HG03097 (cell line): ENCODE results near the gene RGS6.

Experiments
- ATAC-seq: cut with Tn5 transposase; IDR thresholded peaks from one replicate; pipeline ENCODE4 v1.9.1; 2021; ENCODE audit not compliant: unreplicated experiment, low FRiP score

The RGS6 gene

GRCh38 chr14:72063761-72064282 is 131.6 kb downstream of the RGS6 start:
- no peak for ATAC-seq

DNA sequence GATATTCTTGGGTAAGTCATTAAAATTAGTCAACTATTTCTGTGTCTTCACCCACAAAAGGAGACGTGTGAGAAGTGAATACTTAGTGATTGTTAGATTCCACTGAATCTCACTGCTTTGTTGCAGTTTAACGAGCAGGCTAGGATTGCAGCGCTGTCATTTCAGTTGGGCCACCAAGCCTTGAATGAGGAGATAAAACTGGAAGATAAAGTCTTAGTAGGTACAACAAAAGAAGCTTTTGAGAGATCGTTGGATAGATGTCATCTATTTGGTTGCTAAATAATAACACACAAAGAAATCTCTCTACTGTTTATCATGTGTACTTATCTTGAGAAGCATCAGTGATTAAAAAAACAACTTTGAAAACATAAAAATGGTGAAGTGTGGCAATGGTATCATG is 132.3 kb downstream of the RGS6 start:
- ATAC-seq, result no peak

DNA sequence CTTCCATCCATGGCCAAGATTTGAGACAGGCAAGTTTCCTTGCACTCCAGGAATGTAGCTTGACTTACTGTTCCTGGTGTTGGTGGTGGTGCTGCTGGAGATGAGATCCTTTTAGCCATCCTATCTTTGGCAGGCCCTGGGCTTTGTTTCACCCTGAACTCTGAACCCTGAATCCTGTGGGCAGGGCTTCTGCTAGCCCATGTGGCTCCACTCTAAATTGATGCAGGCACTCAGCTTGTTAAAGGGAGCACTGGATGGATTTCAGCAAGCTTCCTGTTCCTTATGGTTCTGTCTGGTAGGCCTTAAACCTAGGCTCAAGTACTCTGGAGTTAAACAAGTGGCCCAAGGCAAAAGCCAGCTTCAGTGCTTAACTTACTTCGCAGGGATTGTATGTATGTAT is 138.2 kb downstream of the RGS6 start:
- ATAC-seq, result no peak

DNA sequence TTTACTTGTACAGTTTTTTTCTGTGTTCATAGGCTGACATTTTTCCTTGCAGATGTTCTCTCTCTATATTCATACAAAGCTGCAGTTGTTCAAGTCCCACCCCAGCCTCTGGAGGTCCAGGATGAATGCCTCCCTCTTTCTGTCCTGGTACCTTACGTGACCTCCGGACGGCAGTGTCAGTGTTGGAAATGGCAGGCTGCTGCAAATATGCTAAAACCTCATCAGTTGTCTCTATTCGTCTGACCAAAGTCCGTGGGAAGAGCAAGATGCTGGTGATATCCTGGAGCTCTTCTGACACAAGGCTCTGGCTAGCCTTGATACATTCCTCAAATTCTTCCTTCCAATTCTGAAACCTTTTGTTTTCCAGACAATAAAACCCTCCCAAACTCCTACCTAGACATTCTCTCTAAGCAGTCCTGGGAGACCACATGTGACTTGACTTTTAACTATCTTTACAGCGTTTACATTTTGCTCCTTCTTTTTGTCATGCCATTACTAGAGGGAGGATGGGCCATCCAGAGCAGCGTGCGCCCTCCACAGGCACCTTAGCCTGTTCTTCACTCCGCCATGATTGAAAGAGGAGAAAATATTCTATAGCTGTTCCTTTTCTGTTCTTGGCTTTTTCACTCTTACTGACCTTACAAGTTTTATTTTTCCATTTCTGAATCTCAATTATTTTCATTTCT is 143.6 kb downstream of the RGS6 start:
- no peak for ATAC-seq

DNA sequence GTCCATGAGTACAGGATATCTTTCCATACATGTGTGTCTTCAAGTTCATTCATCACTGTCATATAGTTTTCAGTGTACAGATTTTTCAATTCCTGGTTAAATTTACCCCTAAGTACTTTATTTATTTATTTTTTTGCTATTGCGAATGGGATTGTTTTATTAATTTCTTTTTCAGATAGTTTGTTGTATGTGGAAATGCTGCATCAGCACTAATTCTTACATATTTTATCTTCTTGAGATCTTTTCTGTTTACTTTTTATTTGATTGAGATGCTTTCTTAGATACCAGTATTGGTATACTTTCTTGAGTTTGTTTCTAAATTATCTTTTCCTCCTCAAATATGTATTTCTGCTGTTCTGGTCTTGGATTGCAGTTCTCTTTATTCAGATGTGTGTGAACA is 148.9 kb downstream of the RGS6 start:
- ATAC-seq, result no peak

- ATAC-seq, result no peak
Observed at GRCh38 chr14:72084935-72085334, 152.7 kb downstream of the RGS6 start.

- ATAC-seq, result no peak
Observed at GRCh38 chr14:72089625-72090024, 157.4 kb downstream of the RGS6 start.

- ATAC-seq, result no peak
Observed at GRCh38 chr14:72094844-72095582, 162.8 kb downstream of the RGS6 start.

GRCh38 chr14:72097173-72097783 is 165.0 kb downstream of the RGS6 start:
- no peak for ATAC-seq

DNA sequence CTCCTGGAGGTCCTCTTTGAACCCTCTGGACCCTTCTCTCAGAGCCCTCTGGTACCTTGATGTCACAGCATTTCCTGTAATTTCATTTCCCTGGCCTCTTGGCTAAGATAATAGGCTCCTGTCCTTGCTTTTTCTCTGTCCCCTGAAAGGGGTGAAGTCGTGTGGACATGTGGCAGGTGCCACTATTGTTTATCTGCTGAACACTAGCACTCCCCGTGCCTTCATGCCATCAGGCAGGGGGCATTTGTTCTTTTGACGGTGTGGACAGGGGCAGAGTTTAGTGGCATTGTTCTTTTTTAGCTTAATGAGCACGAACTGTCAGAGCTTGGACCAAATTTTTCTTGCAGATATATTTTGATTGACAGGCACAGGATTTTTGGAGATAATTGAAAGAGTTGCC is 166.0 kb downstream of the RGS6 start:
- no peak for ATAC-seq

DNA sequence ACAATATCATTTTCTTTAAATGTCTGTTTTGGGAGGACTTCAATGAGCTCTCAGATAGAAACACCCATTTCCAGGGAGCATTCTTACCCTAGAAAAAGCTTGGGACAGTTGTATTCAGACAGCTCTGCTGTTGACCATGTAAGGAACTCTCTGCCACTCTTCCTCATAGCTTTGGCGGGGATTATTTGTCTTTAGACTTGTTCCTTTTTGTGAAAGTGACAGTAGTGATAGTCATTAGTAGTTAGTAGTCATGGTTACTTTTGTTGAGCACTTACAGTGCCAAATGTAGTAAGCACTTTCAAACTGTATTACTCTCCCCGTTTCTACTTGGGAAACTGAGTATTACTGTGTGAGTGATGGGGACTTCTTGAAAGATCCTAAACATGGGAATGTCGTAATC is 167.3 kb downstream of the RGS6 start:
- ATAC-seq, result no peak

DNA sequence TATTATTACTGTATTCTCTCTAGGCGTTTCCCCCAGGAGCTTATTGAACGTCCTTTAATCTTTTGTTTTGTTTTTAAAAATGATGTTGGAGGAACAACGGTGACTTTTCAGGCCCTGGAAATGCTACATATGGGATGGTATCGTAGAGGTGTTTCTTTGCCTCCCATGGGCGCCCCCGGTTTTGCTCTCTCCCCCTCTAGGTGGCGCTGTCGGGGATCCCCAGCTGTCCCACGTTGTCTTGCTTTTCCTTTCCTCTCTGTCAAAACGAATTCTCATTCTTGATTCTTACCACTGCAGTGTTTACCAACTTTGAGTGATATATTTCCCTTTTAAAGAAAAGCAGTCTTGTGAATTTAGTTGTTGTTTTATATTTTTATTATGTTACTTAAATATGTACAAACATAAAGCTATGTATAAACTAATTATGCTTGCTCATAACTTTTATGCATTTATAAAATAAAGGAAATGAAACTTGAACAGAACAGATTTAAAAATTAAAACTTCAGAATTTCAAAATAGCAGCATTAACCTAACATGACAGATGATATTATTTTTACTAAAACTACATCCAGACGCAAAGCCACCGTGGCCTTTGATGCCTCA is 171.9 kb downstream of the RGS6 start:
- no peak for ATAC-seq

DNA sequence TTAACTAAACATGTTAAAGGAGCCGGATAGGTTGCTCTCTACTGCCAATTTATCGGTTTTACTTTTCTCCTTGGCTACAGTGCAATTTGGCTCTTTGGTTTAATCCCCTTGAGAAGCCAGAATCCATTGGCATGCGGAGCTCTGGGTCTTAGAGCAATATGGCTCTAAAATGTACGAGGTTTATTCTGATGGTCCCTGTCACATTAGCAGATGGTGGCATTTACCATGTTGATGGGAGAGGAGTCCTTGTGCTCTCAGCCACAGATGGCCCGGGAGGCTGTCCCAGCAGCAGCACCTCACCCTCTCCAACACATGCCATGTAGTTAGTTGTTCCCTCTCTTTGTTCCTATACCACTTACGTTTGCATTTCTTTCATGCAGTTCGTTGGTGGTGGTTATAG is 179.7 kb downstream of the RGS6 start:
- ATAC-seq, result no peak

DNA sequence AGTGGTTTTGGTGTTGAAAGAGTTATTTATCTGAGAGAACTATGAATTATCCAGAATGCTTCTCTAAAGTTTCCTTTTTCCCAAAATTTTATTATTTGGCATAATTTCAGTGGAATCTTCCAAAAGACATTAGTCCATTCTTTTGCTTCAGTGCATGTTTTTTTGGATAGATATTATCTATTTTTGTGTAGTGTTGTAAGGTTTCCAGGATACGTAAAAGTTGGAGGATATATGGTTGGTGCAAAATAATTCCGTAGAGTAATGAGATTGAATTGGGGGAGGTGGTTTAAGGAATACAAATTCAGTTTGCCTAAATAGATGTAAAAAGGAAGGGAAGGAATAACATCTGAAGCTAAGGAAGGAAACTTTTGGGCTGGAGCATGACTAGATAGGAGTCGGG is 186.6 kb downstream of the RGS6 start:
- ATAC-seq, result no peak

- ATAC-seq, result no peak
Observed at GRCh38 chr14:72120315-72120714, 188.1 kb downstream of the RGS6 start.

DNA sequence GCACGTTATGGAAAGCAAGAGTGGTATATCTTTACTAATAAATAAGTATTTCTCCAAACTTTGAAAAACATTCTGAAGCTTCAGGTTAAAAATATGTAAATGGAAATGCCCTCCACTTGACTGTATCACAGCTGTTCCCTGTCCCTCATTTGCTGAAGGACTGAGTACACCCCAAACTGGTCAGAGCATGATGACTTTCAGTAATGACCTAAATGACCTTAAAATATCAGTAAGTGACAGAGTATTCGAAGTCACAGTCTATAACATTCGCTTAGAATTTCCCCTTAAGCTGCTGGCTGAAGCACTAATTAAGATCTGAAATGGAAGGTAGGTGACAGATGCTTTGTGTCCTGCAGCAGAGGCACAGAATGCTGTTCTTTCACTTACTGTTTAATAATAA is 191.5 kb downstream of the RGS6 start:
- no peak for ATAC-seq

- no peak for ATAC-seq
Observed at GRCh38 chr14:72124171-72124570, 191.9 kb downstream of the RGS6 start.

GRCh38 chr14:72126091-72126490 is 193.9 kb downstream of the RGS6 start:
- ATAC-seq, result no peak

GRCh38 chr14:72126561-72126960 is 194.3 kb downstream of the RGS6 start:
- ATAC-seq, result no peak

GRCh38 chr14:72128629-72129028 is 196.4 kb downstream of the RGS6 start:
- ATAC-seq, result no peak

GRCh38 chr14:72129291-72129690 is 197.1 kb downstream of the RGS6 start:
- ATAC-seq, result no peak
